NCI-H1417 (cell line): Measurements from ENCODE around the gene SRPK2.
"Not testable (repeated sequence)": the region's sequence is repeated elsewhere in the genome, so short reads cannot be mapped to it uniquely, and the experiment has no call there.

ENCODE experiments used
- DNase-seq, 3 experiments: peaks; one replicate each; lab custom pipeline; 2025; lab: John Stamatoyannopoulos, UW

Gene SRPK2

DNA sequence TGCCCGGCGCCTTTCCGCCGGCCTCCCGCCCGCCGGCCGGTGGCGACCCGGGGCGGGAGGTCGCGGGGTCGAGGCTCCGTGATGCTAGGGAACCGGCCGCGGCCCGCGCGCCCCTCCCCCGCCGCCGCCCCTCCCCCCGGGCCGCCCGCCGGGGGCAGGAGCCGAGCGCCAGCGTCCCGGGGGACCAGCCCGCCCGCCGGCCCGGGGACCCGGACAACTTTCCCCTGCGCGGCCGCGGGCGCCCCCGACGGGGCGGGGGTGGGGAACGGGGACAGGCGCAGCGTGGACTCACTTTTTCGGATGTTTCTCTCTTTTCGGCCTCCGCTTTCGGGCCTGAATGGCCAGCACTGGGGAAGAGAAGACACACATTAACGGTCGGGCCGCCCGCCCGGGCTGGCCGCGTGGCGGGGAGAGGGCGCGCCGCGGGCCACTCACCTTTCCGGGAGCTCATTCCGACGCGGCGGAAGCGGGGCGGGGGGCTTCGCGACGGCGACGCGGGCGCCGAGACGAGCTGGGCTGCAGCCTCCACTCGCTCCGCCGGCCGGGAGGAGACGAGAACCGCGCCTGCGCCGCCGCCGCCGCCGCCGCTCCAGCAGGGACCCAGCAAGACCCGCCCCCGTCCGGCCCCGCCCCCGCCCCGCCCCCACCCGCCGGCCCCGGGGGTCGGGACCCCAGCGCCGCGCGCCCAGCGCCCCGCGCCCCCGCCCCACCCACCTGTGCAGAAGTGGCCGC, at the start of gene SRPK2:
Gene SRPK2, minus strand, starts transcription at position 566 of the 732 bp plus-strand sequence.
- DNase-seq: peak; percentile 78 to 80 (median 80)

DNA sequence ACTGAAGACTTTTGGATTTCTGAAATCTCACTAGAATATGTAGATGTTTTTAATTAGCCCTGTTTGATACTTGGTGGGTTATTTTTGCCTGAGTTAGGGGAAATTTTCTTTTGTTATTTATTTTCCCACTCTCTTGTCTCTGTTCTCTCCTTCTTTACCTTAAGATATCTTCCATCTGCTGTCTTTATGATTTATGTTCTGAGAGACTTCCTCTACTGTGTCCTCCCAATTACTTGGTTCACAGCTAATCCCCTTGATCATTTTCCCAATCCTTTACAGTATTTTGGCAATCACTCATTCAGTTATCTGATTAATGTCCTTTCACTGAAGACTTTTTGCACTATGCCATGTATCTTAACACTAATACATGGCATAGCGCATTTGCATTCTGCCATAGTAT, 49.5 kb upstream of the SRPK2 start:
- no peak for DNase-seq

DNA sequence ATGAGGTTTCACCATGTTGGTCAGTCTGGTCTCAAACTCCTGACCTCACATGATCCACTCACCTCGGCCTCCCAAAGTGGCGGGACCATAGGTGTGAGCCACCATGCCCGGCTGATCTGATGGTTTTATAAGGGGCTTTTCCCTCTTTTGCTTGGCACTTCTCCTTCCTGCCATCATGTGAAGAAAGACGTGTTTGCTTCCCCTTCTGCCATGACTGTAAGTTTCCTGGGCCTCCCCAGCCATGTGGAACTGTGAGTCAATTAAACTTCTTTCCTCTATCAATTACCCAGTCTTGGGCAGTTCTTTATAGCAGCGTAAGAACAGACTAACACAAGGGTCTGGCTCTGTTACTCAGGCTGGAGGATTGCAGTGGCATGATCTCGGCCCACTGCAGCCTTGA, 48.6 kb upstream of the SRPK2 start:
- DNase-seq: not testable (repeated sequence)

DNA sequence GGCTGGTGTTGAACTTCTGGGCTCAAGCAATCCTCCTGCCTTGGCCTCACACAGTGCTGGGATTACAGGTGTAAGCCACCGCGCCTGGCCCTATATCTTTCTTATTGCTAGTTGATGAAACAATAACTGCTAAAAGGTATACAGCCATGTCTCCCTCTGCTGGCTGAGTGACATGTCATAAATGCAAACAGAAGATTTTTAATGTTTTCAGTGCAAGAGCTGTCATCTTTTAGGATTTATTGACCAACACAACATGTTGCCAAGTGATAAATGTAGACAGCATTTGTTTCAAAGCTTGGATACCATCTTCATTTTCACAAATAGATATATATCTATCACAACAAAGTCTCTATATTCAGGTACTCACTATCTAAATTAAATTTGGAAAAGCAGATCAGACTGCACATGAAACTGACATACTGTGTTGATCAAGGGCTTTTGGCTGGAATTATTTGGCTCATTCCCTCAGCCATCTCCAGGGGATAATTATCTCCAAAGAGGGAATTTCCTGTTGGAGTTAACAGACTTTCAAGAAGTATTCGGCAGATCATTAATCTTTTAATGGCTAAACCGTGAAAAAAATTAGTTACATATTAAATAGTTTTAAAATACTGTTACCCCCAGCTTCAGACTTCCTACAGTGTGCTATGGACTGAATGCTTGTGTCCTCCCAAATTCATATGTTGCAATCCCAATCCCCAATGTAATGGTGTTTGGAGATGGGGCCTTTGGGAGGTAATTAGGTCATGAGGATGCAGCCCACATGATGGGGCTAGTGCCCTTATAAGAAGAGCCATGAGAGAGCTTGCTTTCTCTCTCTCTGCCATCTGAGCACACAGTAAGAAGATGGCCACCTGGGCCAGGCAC, 41.3 kb upstream of the SRPK2 start:
- DNase-seq: peak; percentile 48 to 86 (median 56)

DNA sequence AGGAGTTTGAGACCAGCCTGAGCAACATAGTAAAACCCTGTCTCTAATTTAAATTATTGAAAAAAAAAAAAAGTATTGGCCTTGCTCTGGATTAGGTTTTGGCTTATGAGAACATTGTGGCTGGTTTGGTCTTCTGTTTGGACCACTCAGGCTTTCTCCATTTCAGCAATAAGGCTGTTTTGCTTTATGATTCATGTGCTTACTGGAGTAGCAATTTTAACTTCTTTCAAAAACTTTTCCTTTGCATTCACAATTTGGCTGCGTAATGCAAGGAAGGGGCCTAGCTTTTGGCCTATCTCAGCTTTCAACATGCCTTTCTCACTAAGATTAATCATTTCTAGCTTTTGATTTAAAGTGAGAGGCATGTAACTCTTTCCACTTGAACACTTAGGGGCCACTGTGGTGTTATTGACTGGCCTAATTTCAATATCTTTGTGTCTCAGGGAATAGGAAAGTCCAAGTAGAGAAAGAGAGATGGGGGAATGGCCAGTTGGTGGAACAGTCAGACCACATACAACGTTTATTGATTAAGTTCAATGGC, 38.0 kb upstream of the SRPK2 start:
- no peak for DNase-seq

DNA sequence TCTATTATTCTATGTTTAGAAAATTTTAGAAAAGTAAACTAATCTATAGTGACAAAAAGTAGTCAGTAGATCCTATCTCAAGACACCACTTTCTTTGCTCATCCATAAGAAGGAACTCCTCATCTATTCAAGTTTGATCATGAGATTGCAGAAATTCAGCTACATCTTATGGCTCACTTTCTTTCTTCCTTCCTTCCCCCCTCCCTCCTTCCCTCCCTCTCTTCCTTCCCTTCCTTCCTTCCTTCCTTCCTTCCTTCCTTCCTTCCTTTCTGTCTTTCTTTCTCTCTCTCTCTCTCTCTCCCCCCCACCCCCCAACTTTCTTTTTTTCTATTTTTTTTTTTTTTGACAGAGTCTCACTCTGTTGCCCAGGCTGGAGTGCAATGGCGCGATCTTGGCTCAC, 35.3 kb upstream of the SRPK2 start:
- no peak for DNase-seq

DNA sequence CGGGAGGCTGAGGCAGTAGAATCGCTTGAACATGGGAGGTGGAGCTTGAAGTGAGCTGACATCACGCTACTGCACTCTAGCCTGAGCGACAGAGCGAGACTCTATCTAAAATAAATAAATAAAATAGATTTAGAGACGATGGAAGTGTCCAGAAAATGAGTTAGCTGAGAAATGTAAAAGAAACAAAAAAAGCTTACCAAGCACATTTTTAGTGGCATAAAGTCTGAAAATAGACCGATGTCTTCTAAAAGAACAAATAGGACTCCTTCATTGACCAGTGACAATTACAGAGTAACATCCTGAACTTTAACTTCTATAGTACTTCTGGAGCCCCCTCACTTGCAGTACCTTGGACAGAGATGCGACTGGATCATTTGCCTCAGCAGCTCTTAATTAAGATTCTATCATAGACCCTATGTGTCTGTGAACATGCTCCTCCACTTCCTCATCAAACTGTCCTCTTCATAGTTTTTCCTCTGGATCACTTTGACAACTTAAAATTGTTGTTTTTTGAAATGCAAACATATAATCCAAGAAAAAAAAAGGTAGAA, 25.2 kb upstream of the SRPK2 start:
- DNase-seq: no peak

DNA sequence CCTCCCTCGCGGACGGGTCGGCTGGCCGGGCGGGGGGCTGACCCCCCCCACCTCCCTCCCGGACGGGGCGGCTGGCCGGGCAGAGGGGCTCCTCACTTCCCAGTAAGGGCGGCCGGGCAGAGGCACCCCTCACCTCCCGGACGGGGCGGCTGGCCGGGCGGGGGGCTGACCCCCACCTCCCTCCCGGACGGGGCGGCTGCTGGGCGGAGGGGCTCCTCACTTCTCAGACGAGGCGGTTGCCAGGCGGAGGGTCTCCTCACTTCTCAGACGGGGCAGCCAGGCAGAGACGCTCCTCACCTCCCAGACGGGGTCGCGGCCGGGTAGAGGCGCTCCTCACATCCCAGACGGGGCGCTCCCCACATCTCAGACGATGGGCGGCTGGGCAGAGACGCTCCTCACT, 22.1 kb upstream of the SRPK2 start:
- DNase-seq: not testable (repeated sequence)

DNA sequence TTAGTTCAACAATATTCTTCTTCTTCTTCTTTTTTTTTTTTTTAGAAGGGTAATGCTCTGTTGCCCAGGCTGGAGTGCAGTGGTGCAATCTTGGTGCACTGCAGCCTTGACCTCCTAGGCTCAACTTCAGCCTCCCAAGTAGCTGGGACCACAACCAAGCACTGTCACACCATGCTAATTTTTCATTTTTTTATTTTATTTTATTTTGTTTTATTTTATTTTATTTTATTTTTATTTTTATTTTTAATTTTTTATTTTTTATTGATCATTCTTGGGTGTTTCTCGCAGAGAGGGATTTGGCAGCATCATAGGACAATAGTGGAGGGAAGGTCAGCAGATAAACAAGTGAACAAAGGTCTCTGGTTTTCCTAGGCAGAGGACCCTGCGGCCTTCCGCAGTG, 21.1 kb upstream of the SRPK2 start:
- DNase-seq: not testable (repeated sequence)

DNA sequence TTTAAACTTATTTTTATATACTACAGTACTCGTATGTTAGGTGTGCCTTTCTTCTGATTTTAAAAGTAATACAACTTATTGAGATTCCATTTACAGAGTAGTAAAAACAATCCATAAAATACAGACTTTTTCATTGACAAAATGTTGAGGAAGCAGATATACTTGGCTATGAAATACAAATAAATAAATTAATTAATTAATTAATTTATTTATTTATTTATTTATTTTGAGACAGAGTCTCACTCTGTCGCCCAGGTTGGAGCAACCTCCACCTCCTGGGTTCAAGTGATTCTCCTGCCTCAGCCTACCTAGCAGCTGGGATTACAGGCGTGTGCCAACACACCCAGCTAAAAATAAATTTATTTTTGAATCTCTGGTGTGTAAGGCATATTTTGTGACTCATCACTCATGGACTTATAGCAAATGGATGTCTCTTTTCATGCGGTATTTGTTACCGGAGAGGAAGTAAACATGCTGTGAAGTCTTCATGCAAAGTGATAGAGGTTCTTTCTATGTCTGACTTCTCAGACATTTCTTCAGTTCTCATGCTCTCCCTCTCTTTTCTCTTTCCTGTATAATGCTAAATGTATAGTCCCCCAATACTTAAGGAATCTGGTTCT, 20.2 kb upstream of the SRPK2 start:
- no peak for DNase-seq

DNA sequence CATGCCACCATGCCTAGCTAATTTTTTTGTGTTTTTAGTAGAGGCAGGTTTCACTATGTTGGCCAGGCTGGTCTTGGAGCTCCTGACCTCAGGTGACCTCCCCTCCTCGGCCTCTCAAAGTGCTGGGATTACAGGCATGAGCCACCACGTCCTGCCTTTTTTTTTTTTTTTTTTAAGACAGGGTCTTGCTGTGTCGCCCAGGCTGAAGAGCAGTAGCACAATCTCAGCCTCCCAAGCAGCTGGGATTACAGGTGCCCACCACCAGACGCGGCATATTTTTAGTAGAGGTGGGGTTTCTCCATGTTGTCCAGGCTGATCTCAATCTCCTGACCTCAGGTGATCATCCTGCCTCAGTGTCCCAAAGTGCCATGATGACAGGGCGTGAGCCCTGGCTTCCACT, 14.4 kb upstream of the SRPK2 start:
- no peak for DNase-seq

DNA sequence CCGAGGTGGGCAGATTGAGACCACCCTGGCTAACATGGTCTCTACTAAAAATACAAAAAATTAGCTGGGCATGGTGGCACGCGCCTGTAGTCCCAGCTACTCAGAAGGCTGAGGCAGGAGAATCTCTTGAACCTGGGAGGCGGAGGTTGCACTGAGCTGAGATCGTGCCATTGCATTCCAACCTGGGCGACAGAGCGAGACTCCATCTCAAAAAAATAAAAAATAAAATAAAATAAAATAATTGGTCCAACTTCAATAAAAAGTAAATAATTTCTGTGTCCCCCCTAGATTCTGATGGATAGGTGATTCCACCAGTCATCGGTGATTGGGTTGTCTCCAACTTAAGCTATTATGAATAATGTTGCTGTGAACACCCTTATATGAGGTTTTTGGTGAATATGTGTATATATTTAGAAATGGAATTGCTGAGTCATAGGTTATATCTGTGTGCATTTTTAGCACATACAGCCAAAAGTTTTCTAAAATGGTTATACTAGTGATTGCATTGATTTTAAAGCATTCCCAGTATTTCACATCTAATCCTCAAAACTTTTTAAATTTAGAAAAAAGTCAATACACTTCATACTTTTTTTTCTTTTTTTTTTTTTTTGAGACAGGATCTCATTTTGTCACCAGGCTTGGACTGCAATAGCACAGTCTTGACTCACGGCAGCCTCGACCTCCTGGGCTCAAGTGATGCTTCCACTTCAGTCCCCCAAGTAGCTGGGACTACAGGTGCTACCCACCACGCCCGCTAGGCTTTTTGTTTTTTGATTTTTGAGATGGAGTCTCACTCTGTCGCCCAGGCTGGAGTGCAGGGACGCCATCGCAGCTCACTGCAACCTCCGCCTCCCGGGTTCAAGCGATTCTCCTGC, 13.7 kb upstream of the SRPK2 start:
- DNase-seq: no peak

DNA sequence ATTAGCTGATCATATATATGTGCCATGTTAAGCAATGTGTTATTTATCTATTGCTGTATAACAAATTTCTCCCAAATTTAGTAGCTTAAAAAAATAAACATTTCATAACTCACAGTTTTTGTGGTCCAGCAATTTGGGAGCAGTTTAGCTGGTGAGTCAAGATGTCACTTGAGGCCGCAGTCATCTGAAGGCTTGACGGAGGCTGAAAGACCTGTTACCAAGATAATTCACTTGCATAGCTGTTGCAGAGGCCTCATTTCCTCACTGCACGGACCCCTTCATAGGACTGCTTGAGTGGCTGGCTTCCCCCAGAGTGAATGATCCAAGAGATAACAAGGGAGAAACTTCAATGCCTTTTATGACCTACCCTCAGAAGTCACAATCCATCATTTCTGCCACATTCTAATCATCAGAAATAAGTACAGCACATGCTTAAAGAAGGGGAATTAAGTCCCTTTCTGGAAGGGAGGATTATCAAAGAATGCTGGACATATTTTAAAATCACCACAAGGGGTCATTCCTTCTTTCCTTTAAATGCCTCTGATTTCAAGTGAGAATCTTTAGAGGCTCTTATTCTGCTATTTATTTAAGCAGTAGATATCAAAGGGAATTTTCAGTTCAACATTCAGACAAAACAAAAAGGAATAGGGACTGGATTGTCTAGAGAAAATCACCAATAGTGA, 10.5 kb upstream of the SRPK2 start:
- DNase-seq: peak in 2 of 3 experiments; percentile 5 to 25

DNA sequence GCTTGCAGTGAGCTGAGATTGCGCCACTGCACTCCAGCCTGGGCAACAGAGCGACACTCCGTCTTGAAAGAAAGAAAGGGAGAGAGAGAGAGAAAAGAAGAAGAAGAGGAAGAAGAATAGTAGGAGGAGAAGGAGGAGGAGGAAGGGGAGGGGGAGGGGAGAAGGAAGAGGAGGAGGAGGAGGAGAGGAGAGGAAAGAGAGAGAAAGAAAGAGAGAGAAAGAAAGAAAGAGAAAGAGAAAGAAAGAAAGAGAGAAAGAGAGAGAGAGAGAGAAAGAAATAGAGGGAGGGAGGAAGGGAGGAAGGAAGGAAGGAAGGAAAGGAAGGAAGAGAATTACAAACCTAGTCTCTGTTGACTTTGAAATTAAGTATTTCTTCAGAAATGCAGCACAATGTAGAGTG, 7.8 kb upstream of the SRPK2 start:
- DNase-seq: no peak

DNA sequence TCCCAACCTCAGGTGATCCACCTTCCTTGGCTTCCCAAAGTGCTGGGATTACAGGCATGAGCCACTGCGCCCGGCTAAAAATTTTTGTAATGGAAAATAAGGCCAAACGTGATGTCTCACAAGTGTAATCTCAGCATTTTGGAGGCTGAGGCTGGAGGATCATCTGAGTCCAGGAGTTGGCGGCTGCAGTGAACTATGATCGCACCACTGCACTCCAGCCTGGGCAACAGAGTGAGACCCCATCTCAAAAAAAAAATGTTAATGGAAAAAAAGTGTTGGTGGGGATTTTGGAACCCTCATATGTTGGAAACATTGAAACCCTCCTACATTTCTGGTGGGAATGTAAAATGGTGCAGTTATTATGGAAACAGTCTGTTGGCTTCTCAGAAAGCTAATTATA, 2.7 kb upstream of the SRPK2 start:
- no peak for DNase-seq

DNA sequence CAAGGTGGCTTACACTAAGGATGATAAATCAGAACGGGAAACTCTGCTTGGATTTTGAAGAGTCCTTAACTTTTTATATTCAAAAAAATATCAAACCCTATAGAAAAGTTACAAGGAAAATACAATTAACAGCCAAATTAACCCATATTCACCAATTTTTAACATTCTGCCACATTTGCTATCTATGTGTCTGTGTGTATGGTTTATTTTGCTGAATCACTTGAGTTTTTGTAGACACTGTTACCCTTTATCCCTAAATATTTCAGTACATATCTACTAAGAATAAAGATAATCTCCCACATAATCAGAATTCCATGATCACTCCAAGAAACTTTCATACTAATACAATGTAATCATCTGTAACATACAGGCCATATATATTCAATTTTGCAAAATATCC, 1.2 kb upstream of the SRPK2 start:
- DNase-seq: no peak

DNA sequence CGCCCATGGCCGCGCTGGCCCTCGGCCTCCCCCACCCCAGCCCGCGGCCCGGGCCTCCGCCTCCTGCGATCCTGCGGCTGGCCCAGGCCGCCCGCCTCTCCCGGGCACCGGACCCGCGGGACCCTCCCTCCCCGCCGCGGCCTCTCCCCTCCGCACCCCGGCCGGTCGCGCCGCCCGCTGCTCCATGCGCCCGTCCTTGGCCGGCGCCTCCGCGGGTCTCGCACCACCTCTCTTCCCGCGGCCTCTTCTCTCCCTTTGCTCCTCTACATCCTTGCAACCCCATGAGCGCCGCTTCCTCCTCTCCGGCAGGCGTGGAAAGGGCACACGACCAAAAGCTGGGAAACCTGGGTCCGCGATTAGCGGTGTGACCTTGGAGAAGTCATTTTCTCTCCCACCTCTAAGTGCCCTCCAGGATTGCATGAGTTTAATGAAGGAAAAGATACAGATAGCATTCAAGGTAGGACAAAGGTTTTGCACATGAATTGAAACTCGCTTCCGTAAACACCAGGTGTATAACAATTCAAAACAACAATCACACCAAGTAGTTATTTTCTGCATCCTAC, 448 bp upstream of the SRPK2 start:
- peak; percentile 45 to 60 (median 57) for DNase-seq

DNA sequence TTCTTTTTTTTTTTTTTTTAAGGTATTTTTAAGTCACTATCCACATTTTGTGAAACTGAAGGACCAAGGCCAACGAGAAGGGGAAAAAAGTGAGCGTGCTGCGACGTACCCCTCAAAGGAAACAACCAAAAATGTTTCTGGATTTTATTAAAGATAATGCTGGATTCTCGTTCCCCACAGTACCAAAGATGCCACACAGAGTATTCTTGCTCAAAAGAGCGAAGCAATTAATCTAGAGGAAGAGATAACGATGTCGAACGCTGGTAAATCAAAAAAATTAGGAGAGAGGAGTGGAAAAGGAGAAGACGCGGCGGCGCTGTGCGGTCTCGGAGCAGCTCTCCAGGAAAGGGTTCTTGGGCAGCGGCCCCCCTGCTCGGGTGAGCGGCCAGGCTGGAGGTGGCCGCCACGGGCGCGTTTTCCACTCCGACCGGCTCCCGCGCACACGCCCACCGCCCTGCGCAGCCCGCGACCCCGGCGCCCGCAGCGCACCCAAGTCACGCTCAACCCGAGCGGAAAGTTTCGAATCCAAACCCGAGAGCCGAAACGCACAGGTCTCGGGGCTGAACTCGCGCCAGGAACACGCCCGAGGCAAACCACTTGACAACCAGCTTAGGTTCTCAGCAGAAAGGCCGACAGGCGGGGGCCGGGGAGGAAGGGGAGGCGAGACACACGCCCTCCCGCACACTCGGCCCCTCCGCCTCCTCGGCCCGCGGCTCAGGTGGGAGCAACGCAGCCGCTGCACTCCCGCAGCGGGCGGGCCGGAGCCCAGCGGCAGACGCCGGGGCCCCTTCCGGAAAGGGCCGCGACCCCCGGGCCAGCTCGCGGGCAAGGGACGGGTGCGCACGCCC, 989 bp downstream of the SRPK2 start:
- DNase-seq: peak; percentile 64 to 89 (median 87)

DNA sequence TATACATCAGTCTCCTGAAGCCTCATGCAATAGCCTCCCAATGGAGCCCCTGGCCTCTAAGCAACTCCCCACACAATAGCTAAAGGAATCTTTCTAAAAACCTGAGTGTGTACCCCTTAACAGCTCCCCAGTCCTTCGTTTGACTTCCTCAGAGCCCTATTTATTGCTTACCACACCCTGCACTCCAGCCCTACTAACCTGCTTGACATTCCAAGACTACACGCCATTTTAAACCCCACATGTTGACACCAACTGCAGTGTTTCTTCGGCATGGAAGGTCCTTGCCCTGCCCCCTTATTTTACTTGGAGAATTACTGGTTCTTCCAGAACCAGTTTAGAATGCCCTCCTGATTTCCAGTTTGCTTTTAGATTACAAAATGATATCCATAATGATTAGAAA, 10.8 kb downstream of the SRPK2 start:
- no peak for DNase-seq
